Adrenal gland (tissue), 19 donors: ENCODE data around the gene GAL. TPM values are rescaled to one million over a fixed set of nuclear protein-coding genes. Genes with fewer than 3 reads are reported as not detected.
"Not testable (repeated sequence)": the region's sequence is repeated elsewhere in the genome, so short reads cannot be mapped to it uniquely, and the experiment has no call there.

Experiments
- DNase-seq, 7 donors: peaks; one replicate each; pipeline ENCODE4 v3.0.0-alpha.2; 2019 to 2020
- H3K27ac ChIP-seq, 5 donors: fragments of 200-600 bp; sonication (generic) in 4 of 5; 1 replicate in 3 of 5; 2 replicates in 2 of 5; pipeline versions ENCODE4 v1.5.1 to v1.8.0; 2016 to 2020; ENCODE audit warnings: mild to moderate bottlenecking in 1 of 5
- H3K27me3 ChIP-seq: fragments of 200-600 bp; 2 replicates; pipeline ENCODE4 v1.8.0; 2021
- H3K36me3 ChIP-seq, 2 donors: fragments of 200-600 bp; replicated peaks in 1 of 2; 1 replicate in 1 of 2; 2 replicates in 1 of 2; pipeline versions ENCODE4 v1.5.1 to v1.8.0; 2018 to 2022
- H3K4me1 ChIP-seq, 2 donors: fragments of 200-600 bp; replicated peaks in 1 of 2; 1 replicate in 1 of 2; 2 replicates in 1 of 2; pipeline versions ENCODE4 v1.5.1 to v1.8.0; 2018 to 2021
- H3K4me3 ChIP-seq, 4 donors: fragments of 200-600 bp; sonication (generic) in 3 of 4; one replicate each; pipeline ENCODE4 v1.5.1; 2016 to 2018
- H3K9me3 ChIP-seq, 3 donors: fragments of 200-600 bp; sonication (generic) in 1 of 3; replicated peaks in 1 of 3; 1 replicate in 2 of 3; 2 replicates in 1 of 3; pipeline versions ENCODE4 v1.5.1 to v1.8.0; 2016 to 2021
- POLR2A ChIP-seq, 2 donors: fragments of 450-650 bp; IDR thresholded peaks; one replicate each; pipeline ENCODE4 v1.6.1; 2017; ENCODE audit warnings: antibody characterized with exemption in 2 of 2, mild to moderate bottlenecking in 2 of 2, moderate library complexity in 1 of 2
- WGBS, 4 donors: extraction: QIAGEN DNeasy Blood & Tissue Kit in 2 of 4; methylation state at CpG; one replicate each; pipeline versions ENCODE4 v1.1.5 to v1.1.7; 2013 to 2017; 5-methylcytosine and 5-hydroxymethylcytosine counted together
- intact Hi-C, 2 donors: fragments of 100-400 bp; cut with DNase I; formaldehyde crosslinking; loops; one replicate each; pipeline versions ENCODE4 v1.14.1 to v1.15.0; 2022 to 2023
- long read RNA-seq, 10 donors: library from polyadenylated mRNA in 3 of 10; unstranded in 2 of 10; stranded (forward) in 1 of 10; transcript quantifications; one replicate each; pipeline ENCODE4 v2.0.0 and lab custom pipeline, GENCODE V29; 2021 to 2026
- polyA plus RNA-seq, 3 donors: library from polyadenylated mRNA; stranded (reverse); fragments of 200-250 nt in 2 of 3; fragments of 350-450 nt in 1 of 3; fragmentation: Illumina TruSeq in 1 of 3; extraction: RNeasy Lipid Tissue Mini Kit (QIAGEN cat#74804) in 1 of 3; gene quantifications; one replicate each; pipeline ENCODE4 v1.2.3, GENCODE V29; 2013 to 2014
- total RNA-seq, 9 donors: library from RNA; depleted of rRNA in 4 of 9; stranded (reverse); fragments of >200 nt in 4 of 9; fragments of 120-200 nt in 1 of 9; fragmentation: NEBNext Ultra II Directional in 1 of 9; extraction: Animal tissue kit (Norgen Biotek cat#: 25700) in 1 of 9; gene quantifications; one replicate each; pipeline versions ENCODE4 v1.1.0 to v1.2.4, GENCODE V29; 2013 to 2023
- TF ChIP-seq, protein P1 (sequence below), 6 experiments: fragments of 450-650 bp in 4 of 6; fragments of 200-600 bp in 2 of 6; sonication (generic) in 1 of 6; IDR thresholded peaks; 1 replicate in 5 of 6; 2 replicates in 1 of 6; pipeline versions ENCODE4 v1.5.1 to v1.8.0; 2016 to 2021; ENCODE audit warnings: antibody characterized with exemption in 6 of 6, mild to moderate bottlenecking in 2 of 6, moderate library complexity in 1 of 6
- donor health status: healthy with polysubstance abuse.
- donor health status: Bipolar disorder and iron deficiency.
- donor health status: DM: yes; HTN: yes; CAD: no.
- donor health status: DM: no; HTN: no; CAD: no.
- donor health status: DM: no; HTN: no; CAD: no.
- donor health status: DM: yes; HTN: yes; CAD: no.

GAL gene, protein sequence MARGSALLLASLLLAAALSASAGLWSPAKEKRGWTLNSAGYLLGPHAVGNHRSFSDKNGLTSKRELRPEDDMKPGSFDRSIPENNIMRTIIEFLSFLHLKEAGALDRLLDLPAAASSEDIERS
- total RNA-seq (1 to 10 TPM in 2 of 9 donors, under 1 TPM in 2, not detected in 5; 0.36 to 1.8 (median 0.86) TPM), polyA plus RNA-seq (under 1 TPM in 2 of 3 donors, not detected in 1; 0.67 to 0.73 TPM)
- long read RNA-seq, donor 1, partial matches to known transcripts = 0 of 1 reads
- long read RNA-seq, donor 1, other reads (novel, unspliced or antisense) = 0 of 1 reads
- long read RNA-seq, donor 2, partial matches to known transcripts = 0 of 1 reads
- long read RNA-seq, donor 2, other reads (novel, unspliced or antisense) = 0 of 1 reads
- long read RNA-seq, donor 3 = 0 reads
- long read RNA-seq, donor 4 = 0 reads
- long read RNA-seq, donor 5 = 0 reads
- long read RNA-seq, donor 6, partial matches to known transcripts = 0 of 1 reads
- long read RNA-seq, donor 6, other reads (novel, unspliced or antisense) = 0 of 1 reads
- long read RNA-seq, donor 7, partial matches to known transcripts = 0 of 1 reads
- long read RNA-seq, donor 7, other reads (novel, unspliced or antisense) = 0 of 1 reads
- long read RNA-seq, donor 8 = 0 reads
- long read RNA-seq, donor 9, partial matches to known transcripts = 0 of 1 reads
- long read RNA-seq, donor 9, other reads (novel, unspliced or antisense) = 0 of 1 reads
- long read RNA-seq, donor 10, transcript GAL-201 (6 exons, 818 nt) = major isoform, 6 of 6 reads
- long read RNA-seq, donor 10, partial matches to known transcripts = 0 of 6 reads
- long read RNA-seq, donor 10, other reads (novel, unspliced or antisense) = 0 of 6 reads

DNA sequence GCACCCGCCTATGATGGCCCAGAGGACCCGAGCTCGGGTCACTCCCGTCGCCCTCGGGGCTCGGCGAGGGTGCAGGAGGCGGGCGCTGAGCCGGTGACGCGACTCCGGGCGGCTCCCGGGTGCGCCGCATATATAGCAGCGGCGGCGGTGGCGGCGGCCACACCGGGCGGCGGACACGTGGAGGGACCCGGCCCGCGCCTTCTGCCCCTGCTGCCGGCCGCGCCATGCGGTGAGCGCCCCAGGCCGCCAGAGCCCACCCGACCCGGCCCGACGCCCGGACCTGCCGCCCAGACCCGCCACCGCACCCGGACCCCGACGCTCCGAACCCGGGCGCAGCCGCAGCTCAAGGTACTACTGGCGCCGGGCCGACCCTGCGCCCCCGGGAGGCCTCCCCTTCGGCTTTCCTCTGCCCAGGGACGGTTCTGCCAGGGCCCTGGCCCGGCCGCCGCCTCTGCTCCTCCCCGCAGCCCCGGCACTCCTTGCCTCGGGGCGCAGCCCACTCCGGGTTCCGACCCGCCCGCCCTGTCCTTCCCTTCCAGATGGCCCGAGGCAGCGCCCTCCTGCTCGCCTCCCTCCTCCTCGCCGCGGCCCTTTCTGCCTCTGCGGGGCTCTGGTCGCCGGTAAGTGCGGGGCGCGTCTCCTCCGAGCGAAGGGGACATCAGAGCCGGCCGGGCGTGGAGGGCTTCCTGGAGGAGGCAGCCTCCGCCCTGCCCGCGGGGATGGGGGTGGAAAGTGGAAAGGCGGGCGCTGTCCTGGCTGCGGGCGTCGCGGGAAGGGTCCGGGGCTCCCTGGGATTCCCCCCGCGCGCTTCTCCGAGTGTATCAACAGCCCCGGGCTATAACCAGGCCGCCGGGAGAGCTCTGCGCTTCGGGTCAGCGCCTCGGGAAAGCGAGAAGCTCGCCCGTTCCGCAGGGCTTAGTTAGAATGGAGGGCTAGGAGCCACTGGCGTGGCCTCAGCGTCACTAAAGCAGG lies at the start of gene GAL:
Gene GAL (plus strand): TSS at position 160 of the 972 bp plus-strand sequence. CDS start 380 bp downstream, at position 540.
- H3K27me3 ChIP-seq = peaks cover 27% of the 10 kb centered on the region
- H3K27ac ChIP-seq = no peak within 1 kb of the TSS
- DNase-seq = no peak
- H3K4me3 ChIP-seq = peak within 1 kb of the TSS in 1 of 4 donors; percentile 47
- H3K4me1 ChIP-seq = peaks cover 5 to 9% of the 10 kb centered on the region in 2 donors
- H3K36me3 ChIP-seq = no peaks in the 10 kb centered on the region
- no peak for TF ChIP-seq POLR2A (IDR thresholded peaks at IDR 0.05)
- TF ChIP-seq, protein P1, sequence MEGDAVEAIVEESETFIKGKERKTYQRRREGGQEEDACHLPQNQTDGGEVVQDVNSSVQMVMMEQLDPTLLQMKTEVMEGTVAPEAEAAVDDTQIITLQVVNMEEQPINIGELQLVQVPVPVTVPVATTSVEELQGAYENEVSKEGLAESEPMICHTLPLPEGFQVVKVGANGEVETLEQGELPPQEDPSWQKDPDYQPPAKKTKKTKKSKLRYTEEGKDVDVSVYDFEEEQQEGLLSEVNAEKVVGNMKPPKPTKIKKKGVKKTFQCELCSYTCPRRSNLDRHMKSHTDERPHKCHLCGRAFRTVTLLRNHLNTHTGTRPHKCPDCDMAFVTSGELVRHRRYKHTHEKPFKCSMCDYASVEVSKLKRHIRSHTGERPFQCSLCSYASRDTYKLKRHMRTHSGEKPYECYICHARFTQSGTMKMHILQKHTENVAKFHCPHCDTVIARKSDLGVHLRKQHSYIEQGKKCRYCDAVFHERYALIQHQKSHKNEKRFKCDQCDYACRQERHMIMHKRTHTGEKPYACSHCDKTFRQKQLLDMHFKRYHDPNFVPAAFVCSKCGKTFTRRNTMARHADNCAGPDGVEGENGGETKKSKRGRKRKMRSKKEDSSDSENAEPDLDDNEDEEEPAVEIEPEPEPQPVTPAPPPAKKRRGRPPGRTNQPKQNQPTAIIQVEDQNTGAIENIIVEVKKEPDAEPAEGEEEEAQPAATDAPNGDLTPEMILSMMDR (IDR thresholded peaks at IDR 0.05) = no peak
- intact Hi-C loops = no loop called here
- WGBS, 4 donors = 6 to 15% (median 10%) methylated on average over 29 to 113 of the region's 113 CpGs
- H3K9me3 ChIP-seq = no peaks in the 10 kb centered on the region

GRCh38 chr11:68634606-68635005 lies 49.7 kb upstream of the GAL start:
- H3K4me1 ChIP-seq, intact Hi-C loops, DNase-seq, H3K27ac ChIP-seq, H3K27me3 ChIP-seq, H3K36me3 ChIP-seq, H3K9me3 ChIP-seq, H3K4me3 ChIP-seq: not testable (repeated sequence)
- 75 to 86% (median 79%) methylated on average over 6 to 7 of the region's 7 CpGs for WGBS, 4 donors

DNA sequence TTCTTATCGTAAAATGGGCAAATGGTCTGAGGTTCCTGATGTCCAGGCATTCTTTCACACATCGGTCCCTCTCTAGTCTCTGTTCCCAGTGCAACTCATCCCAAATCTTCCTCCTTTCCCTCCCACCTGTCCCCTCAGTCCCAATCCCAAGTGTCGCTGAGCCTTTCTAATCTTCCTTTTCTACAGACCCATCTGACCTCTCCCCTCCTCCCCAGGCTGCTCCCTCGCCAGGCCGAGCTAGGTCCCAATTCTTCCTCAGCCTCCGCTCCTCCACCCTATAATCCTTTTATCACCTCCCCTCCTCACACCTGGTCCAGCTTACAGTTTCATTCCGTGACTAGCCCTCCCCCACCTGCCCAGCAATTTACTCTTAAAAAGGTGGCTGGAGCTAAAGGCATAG lies 49.2 kb upstream of the GAL start:
- H3K9me3 ChIP-seq, H3K4me3 ChIP-seq, intact Hi-C loops, H3K36me3 ChIP-seq, DNase-seq, H3K4me1 ChIP-seq, H3K27ac ChIP-seq, H3K27me3 ChIP-seq: not testable (repeated sequence)
- WGBS, 4 donors = 81 to 90% (median 88%) methylated on average over 6 to 7 of the region's 7 CpGs

GRCh38 chr11:68635883-68636282 lies 48.5 kb upstream of the GAL start:
- H3K27ac ChIP-seq, DNase-seq, H3K4me3 ChIP-seq, intact Hi-C loops, H3K9me3 ChIP-seq, H3K4me1 ChIP-seq, H3K27me3 ChIP-seq, H3K36me3 ChIP-seq: not testable (repeated sequence)
- 83 to 94% (median 91%) methylated on average over 6 to 10 of the region's 10 CpGs; no CpG with 5 or more reads in 1 of the 4 donors for WGBS, 4 donors

DNA sequence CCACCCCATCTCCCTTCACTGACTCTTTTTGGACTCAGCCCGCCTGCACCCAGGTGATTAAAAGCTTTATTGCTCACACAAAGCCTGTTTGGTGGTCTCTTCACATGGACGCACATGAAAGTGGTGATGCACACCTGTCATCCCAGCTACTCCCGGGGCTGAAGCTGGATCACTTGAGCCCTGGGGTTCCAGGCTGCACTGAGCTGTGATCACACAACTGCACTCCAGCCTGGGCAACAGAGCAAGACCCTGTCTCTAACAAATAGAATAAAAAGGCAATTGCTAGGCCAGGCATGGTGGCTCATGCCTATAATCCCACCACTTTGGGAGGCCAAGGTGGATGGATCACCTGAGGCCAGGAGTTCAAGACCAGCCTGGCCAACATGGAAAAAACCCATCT lies 45.0 kb upstream of the GAL start:
- H3K27ac ChIP-seq, H3K27me3 ChIP-seq, H3K4me3 ChIP-seq, H3K4me1 ChIP-seq, H3K9me3 ChIP-seq, intact Hi-C loops, DNase-seq, H3K36me3 ChIP-seq: not testable (repeated sequence)
- 72 to 87% (median 77%) methylated on average over 3 of the region's 3 CpGs; no CpG with 5 or more reads in 1 of the 4 donors for WGBS, 4 donors
